ENCODE results near the gene PDZD8. TPM values are rescaled to one million over a fixed set of nuclear protein-coding genes. Genes with fewer than 3 reads are reported as not detected.

The PDZD8 gene
- total and polyA plus RNA-seq, 2 donors (not counting 3 experiments of a cell fraction or from before 2014, with no cell fraction given): 5.9 to 22.6 TPM

GRCh38 chr10:117241541-117242462 lies 133.4 kb downstream of the PDZD8 start:
- Histone ChIP-seq H3K27ac (ENCODE audit: insufficient read depth, low read depth, low read length) (no peak overlapping the region), H3K27me3 (ENCODE audit: control insufficient read depth in 2 of 2, insufficient read depth in 2 of 2, low read length in 2 of 2) (peaks cover 14 to 27% of the 10 kb centered on the region in 2 experiments), H3K79me2 (ENCODE audit: control insufficient read depth, insufficient read depth, low read length) (no peaks in the 10 kb centered on the region), H4K20me1 (replicated peaks; ENCODE audit: control insufficient read depth, extremely low read depth, insufficient read depth, low read length) (no peaks in the 10 kb centered on the region), H3K4me3 (replicated peaks in 1 of 3; ENCODE audit: insufficient read depth in 1 of 3, low read depth in 1 of 3, low read length in 3 of 3) (no peak overlapping the region), H3K9ac (replicated peaks; ENCODE audit: extremely low read depth, insufficient read depth, low read length) (no peak overlapping the region), H2AFZ (ENCODE audit: low read depth, low read length) (no peak overlapping the region), H3K9me3 (replicated peaks; ENCODE audit: control insufficient read depth, insufficient read depth, low read length) (no peaks in the 10 kb centered on the region), H3K4me2 (ENCODE audit: insufficient read depth, low read length) (no peak overlapping the region), H3K9me1 (replicated peaks; ENCODE audit: control insufficient read depth, extremely low read depth, insufficient read depth, low read length) (no peaks in the 10 kb centered on the region), H3K36me3 (ENCODE audit: control insufficient read depth in 2 of 2, extremely low read depth in 1 of 2, insufficient read depth in 2 of 2, low read length in 2 of 2) (no peaks in the 10 kb centered on the region), H3K4me1 (ENCODE audit: control insufficient read depth, extremely low read depth, insufficient read depth, low read length) (no peaks in the 10 kb centered on the region)
- CTCF ChIA-PET: interaction anchor here (0.6 to 3.1 kb wide), 2 partner anchors 25 to 1479 kb away, joined by 3 to 14 read pairs; no protein-coding TSS in a partner anchor
- peak; percentile 61 for TF ChIP-seq EZH2 (IDR thresholded peaks at IDR 0.05; ENCODE audit: borderline replicate concordance, low read depth, low read length, severe bottlenecking)
- no peak for TF ChIP-seq CTCF (IDR thresholded peaks at IDR 0.05; ENCODE audit: extremely low read depth in 1 of 2, insufficient read depth in 1 of 2, low read depth in 1 of 2, low read length in 2 of 2)
- intact Hi-C loops (cut with micrococcal nuclease): no loop called here
- POLR2A ChIA-PET: interaction anchor here (0.5 to 0.6 kb wide), 2 partner anchors 10 to 23 kb away, joined by 3 to 4 read pairs; no protein-coding TSS in a partner anchor
- dilution Hi-C loops (cut with MboI; ENCODE audit: extremely low pct_ligation_motif_present, low sequenced_read_pairs): no loop called here
- FAIRE-seq (no peak), DNase-seq (ENCODE audit: low read depth, low spot score) (no peak)
- no TSS peak for BruUV-seq (replicated peaks)
